VCaP (cell line): ENCODE results near the gene XDH.

Source experiments
- H3K27ac ChIP-seq: fragments of 450-650 bp; 2 replicates; pipeline ENCODE4 v1.5.1; 2017
- CTCF ChIP-seq: fragments of 450-650 bp; conservative IDR thresholded peaks from 2 replicates; pipeline ENCODE4 v1.5.1; 2017; ENCODE audit warnings: mild to moderate bottlenecking, moderate library complexity

The XDH gene

GRCh38 chr2:31300309-31300708 lies 114.2 kb downstream of the XDH start:
- no peak for TF ChIP-seq CTCF
- no peak overlapping the region for H3K27ac ChIP-seq

GRCh38 chr2:31299547-31299946 lies 115.0 kb downstream of the XDH start:
- TF ChIP-seq CTCF = no peak

GRCh38 chr2:31297751-31298150 lies 116.8 kb downstream of the XDH start:
- no peak for TF ChIP-seq CTCF
- H3K27ac ChIP-seq = no peak overlapping the region

More at GRCh38 chr2:31299547-31299946, 115.0 kb downstream of the XDH start:
- H3K27ac ChIP-seq = no peak overlapping the region

GRCh38 chr2:31296641-31297287 lies 117.8 kb downstream of the XDH start:
- H3K27ac ChIP-seq = no peak overlapping the region
- TF ChIP-seq CTCF = no peak

- no peak overlapping the region for H3K27ac ChIP-seq
- TF ChIP-seq CTCF = no peak
These were observed 120.3 kb downstream of the XDH start for GRCh38 chr2:31294196-31294595.

GRCh38 chr2:31287654-31288053 lies 126.9 kb downstream of the XDH start:
- TF ChIP-seq CTCF = no peak
- no peak overlapping the region for H3K27ac ChIP-seq

- TF ChIP-seq CTCF = no peak
- peak overlapping the region; percentile 57 for H3K27ac ChIP-seq
These were observed 127.5 kb downstream of the XDH start for GRCh38 chr2:31286961-31287550.
